Stimulated activated CD4-positive, alpha-beta T cell treated with anti-CD3 and anti-CD28 coated beads, Interleukin-15, amount 100 ng/mL, for 48 hours (primary cell): Measurements from ENCODE around the gene SLC7A1.
A peak's percentile ranks its signal among the peaks of the same experiment; 100 is the strongest.

Experiments used
- DNase-seq, 2 donors: peaks; one replicate each; pipeline ENCODE4 v3.0.0-alpha.2; 2020; ENCODE audit warnings: low read depth in 2 of 2

The SLC7A1 gene

DNA sequence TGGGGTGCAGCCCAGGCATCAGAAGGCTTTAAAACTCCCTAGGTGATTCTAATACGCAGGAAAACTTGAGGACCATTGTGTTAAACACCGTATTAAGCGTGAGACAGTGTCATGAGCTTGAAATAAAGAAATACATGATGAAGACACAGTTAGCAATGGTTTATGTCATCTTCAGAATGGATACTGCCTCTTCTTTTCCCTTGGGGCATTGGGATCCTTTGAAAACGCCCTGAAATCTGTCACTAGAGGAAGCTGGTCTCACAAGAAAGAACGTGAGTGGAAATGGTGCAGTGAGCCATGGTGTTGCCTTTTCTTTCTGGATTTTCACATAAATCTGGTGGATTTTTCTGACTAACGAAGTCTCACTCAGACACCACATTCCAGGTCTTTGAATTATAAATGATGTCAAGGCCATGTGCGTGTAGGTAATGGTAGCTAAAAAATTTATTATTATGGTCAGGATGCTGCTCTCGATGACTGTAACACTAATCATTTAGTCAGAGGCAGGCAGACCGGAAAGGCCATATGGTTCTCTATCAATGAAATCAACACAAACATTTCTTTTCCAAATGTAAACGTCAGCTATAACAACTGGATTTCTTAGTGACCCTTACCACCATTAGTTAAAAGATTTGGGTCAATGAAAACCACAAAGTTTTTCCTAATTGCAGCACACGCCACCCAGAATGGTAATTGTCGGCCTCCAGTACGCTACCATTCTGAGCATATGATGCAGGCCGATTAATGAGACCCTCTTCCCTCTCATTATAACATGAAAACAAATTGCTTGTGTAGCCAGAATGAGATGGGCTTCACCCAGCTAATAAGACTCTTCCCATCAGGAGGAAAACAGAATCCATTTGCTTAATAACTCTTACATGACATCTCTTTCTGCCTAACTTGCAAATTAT is 105.6 kb downstream of the SLC7A1 start:
- no peak for DNase-seq

DNA sequence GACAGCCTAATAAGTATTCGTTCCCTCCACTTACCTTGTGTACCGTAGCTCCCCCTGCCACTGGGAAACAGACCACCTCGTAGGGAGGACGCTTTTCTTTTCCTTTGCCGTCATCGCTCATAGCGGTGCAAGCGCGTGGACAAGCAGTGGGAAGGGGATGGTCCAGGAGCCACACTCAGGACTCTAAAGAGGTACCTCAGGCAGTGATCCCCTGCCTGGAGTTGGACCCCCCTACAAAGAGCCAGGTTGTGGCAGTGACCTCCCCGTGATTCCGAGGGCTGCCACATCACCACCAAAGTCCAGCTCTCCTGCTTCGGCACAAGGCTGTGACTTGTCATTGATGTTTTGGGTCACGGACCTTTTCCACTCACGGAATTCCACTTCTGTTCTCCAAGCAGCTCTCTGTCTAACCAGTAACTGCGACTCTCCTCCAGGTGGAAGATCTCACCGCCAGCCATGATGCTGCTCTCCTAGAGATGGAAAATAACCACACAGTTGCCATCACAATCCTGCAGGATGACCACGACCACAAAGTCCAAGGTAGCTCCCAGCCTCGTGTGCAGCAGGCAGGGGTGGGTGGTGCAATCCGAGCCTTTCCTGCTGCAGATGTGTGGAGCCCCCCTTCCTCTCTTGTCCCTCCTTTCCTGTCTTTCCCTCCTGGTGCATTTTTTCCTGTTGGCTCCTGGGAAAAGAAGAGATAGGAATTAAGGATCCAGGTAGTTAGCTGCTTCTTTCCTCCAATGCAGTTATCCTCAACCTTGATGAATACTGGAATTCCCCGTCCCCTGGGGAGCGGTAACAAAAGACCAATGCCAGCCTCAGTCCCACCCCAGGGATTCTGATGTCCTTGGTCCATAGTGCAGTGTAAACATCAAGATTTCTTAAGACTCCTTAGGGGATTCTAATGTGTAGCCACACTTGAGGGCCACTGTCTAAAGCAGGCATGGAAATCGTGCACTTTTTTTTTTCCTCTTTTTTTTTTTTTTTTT is 107.7 kb downstream of the SLC7A1 start:
- DNase-seq = no peak

DNA sequence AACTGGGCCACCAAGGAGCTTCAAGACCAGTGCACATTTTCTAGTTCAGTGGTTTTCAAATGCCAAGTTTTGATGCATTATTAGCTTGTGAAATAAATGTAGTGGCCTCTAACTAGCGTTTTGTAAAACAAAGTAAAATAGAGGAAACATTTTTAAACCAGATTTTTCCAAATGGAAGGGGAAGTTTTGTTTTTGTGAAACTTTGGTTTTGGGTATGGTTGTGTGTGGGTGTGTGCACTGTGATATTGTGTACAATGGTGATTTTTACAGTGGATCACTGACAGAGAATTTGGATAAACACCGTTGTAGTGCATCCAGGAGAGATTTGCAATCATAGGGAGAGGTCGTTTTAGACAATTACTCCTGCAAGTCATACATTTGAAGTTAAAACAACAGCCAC is 108.9 kb downstream of the SLC7A1 start:
- DNase-seq = no peak

DNA sequence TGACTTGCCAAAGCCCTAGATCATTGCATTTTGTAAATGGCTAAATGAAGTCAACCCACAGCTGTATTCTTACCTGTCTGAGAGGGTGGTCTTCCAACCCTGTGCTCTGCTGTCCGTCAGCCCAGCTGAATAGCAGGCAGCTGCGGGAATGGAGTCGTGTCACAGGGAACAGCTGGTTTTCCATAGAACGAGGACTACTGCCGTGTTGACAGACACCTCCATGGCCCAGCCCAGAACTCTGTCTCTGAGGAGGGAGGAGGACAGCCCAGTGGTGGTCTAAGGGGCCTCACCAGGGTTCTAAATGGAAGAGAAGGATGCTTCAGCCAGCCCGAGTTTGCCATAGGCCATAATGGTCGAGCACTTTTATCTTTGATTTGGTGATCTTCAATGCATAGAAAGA is 110.7 kb downstream of the SLC7A1 start:
- no peak for DNase-seq

DNA sequence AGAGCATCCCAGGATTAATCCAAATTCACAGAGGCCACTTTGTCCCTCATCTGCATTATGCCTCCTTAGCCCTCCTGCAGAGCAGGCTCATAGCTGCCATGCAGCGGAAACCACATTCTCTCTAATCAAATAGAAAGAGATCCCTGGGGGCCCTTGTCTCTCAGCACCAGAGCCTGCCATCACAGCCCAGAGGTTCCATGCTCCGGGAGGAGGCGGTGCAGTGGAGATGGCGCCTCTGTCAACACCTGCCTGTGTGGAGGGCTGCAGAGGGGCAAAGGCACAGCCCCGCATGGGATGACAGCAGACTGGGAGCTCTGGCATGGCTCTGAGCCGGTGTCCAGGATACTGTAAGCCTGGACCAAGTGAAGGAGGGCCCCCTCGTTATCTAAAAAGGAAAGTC is 111.3 kb downstream of the SLC7A1 start:
- no peak for DNase-seq

DNA sequence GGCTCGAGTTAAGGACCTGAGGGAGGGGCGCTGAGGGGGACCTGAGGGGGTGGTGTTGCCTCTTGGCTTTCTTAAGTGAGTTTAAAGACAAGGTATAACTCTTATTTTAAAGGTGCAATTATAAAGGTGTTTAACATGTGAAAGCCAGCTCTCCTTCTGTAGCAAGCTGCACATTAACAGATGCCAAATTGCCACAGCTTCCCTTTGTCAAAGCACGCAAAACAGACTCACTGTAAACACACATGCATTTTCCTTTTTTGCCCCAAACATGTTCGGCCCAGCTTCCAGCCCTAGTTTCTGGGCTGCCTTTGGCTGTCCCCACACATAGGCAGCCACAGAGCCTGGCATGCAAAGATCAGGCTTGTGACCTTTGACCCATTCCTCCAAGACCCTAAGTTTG is 111.9 kb downstream of the SLC7A1 start:
- DNase-seq = no peak

DNA sequence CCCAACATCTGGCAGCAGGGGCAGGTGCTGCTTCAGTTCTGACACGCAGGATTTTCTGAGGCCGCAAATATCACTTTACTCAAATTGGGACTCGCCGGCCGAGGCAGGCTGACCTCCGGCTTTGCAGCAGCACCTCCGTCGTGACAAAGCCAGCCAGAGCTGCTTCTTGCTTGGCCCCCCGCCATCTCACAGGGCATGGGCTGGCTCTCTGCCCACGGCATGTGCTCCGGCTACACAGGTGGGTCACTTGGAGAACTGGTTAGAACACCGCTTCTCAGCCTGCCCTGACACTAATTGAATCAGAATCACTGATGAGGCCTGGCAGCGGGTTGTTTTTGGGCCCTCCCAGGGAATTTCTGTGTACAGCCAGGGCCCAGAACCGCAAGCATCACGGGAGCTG is 112.3 kb downstream of the SLC7A1 start:
- no peak for DNase-seq

DNA sequence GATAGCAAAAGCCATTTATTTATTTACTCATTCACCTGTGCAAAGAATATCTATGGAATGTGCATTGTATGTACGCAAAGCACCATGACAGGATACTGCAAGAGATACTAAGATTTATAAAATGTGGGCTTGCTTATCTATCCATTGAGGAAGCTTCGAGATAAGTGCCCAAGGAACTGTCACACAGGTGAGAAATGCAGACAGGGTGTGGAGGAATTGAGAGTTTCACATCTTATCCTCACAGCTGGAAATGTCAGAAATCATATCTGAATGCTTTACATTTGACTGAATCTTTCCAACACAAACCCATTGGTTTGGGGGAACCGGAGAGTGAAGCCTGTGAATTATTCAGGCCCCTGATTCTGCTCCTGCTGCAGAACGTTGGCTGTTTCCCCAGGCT is 113.0 kb downstream of the SLC7A1 start:
- DNase-seq = no peak

DNA sequence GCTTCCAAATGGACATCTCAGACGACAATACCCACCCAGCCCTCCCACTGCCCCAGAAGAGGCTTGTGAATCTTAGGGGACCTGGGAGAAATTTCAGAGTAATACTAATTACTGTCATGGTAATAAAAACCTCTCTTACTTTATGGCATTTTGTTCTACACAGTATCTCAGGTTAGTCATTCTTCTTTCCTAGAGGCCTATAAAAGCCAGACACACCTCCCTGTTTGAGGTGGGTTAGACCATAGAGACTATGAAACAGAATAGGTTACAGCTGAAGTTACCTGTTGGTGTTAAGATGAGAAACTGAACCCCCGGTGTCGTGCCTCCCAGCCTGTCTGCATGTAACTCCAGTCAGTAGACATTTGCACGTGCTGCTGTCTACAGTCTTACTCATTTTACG is 113.9 kb downstream of the SLC7A1 start:
- DNase-seq = no peak

DNA sequence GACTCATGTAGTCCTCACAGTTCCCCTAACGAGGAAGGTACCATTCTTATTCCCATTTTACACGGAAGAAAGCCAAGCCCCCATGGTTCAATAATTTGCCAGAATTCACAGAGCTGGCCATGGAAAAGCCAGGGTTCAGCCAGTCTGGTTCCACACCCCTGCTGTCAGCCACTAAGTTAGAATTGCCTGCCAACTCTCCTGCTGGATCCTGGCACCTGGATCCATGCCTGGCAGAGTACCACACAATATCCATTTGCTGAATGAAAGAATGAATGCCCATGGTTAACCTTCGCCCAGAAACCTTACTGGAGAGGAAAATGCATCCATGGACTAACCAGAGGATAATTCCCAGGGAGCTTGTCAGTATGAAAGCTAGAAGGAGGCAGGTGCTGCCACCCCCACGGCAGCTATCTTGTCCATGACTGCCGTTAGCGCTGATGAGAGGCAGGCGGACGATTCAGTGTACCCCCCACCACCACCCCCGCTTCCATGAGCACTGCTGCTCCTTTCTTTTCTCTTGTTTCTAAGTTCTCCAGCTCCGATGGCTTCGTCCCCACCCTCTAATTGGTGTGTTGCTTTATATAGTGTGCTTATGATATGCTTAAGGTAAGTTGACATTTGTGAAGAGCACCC is 114.5 kb downstream of the SLC7A1 start:
- DNase-seq = no peak

DNA sequence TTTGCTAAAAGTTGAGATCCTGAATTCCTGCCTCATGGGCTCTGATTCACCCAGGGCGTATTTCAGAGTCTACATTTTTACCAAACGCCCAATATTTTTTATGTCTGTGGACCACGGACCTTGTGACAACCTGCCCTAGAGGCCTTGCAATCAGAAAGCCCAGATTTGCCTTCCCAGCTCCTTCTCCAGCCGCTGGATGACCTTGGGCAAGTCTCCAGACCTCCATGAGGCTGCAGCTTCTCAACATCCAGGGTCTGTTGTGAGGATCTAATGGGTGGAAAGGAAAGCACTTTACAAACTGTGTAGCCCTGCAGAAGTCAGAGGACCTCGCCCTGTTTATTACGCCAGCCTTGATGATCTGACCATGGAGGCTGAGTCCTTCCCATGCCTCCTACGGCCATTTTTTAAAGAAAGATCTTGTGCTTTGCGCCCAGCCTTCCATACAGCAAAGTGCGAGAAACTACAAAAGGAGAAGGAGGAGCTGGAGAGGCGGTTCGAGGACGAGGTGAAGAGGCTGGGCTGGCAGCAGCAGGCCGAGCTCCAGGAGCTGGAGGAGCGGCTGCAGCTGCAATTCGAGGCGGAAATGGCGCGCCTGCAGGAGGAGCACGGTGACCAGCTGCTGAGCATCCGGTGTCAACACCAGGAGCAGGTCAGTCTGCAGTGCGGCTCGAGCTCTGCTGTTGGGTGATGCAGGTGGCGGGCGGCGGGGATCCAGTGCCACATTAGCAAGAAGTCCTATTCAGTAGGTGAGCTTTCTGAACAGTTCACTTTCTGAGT is 115.6 kb downstream of the SLC7A1 start:
- no peak for DNase-seq

DNA sequence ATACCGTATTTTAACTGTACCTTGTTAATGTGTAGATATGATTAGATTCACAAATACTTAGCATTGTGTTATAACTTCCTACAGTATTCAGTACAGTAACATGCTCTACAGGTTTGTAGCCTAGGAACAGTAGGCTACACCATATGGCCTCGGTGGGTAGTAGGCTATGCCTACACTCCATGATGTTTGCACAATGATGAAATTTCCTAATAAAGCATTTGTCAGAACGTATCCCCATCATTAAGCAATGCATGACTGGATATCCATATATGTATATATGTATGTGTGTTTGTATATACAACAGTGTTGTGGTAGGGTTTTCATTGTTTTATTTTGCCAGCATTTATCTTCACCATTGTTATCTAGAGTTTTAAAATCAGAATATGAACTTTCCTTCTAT is 119.4 kb downstream of the SLC7A1 start:
- DNase-seq = no peak

DNA sequence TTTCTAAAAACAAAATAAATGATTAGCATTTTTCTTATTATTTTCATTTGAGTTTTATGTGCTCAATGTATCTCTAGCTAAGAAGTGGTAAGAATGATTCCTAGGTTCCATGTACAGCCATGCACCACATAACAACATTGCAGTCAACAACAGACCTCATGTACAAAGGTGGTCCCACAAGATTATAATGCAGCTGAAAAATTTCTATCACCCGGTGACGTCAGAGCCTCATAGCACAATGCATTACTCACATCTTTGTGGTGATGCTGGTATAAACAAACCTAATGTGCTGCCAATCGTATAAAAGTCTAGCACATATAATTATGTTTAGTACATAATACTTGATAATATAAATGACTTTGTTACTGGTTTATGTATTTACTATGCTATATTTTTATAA is 120.5 kb downstream of the SLC7A1 start:
- no peak for DNase-seq

DNA sequence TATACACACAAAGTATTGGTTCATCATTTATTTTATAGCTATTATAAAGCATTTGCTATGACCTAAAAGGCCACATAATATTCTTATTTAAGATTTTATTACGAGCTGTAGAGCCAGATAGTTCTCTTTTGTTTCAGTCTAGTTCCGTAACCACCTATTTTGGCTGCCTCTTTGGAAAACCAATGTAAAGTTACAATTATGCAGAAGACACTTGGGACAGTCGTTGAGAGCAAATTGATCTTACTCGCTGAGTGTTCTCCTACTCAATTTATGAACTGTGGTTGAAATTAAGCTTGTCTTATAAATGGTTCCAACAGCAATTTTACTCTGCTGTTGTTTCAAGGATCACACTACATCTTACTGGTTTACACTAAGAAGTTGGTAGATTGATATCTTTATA is 122.3 kb downstream of the SLC7A1 start:
- DNase-seq = no peak

DNA sequence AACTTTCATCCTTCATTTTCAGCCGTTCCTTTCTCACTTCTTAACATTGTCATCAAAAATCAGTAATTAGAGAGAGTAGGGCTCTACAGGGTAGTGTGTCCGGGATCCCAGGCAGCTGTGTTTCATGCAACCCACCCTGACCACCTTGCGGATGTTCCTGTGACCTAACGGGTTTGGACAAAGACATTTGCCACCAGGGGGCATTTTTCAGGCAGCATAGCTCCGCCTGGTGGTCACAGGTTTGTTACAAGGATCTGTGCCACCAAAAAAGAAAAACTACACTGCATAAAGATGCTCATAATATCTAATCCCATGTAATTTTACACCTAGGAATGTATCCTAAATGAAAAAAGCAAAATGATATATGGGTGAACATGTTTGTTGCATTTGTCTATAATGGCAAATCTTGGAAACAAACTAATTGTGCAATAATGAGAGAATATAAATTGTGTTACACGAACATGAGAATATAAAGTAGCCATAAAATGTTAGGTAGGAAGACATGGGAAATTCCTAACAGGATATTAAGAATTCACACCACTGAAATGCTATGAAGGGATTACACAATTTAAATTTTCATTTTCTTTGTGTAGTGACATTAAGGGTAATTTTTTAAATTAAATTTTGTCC is 123.0 kb downstream of the SLC7A1 start:
- DNase-seq = peak; percentile 22 to 34

DNA sequence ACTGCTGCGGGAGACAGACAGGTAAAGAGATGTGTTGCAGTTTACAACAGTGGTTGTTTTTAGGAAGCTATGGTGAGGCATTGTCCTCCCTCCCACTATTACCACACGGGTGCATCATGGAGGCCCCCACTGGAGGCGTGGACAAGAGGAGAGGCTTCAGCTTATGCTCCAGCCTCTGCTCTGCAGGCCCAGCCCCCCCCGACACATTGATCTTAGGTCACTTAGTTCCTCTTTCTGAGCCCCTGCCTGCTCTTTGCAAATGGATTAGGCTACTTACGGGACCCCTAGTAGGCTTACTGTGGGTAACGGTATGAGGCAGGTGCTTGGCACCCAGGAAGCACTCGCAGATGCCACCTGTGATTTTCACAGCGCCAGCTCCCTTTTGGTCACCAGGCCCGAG is 123.9 kb downstream of the SLC7A1 start:
- DNase-seq = no peak

DNA sequence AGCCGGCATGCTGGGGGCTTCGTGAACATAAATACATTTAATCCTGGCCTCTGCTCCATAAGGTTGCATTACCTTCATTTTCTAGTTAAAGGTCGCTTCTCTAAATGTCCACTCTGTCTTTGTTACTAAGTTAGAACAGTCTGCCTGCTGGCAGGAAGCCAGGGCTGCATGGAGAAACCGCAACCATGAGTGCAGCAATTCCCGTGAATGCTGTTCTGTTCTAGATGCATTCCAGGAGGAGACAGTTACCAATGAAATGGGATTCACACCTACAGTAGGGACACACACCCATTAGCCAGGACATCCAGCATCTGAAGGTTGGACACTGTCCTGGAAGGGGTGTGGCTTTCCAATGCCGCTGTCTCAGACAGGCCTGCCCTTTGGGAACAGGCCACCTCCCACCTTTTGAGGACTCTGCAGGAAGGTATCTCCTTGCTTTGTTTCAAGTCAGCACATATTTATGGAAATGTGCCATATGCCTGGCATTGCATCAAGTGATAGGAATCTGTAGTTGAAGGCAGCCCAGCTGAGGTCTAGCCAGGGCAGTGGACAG is 129.7 kb downstream of the SLC7A1 start:
- DNase-seq = no peak

DNA sequence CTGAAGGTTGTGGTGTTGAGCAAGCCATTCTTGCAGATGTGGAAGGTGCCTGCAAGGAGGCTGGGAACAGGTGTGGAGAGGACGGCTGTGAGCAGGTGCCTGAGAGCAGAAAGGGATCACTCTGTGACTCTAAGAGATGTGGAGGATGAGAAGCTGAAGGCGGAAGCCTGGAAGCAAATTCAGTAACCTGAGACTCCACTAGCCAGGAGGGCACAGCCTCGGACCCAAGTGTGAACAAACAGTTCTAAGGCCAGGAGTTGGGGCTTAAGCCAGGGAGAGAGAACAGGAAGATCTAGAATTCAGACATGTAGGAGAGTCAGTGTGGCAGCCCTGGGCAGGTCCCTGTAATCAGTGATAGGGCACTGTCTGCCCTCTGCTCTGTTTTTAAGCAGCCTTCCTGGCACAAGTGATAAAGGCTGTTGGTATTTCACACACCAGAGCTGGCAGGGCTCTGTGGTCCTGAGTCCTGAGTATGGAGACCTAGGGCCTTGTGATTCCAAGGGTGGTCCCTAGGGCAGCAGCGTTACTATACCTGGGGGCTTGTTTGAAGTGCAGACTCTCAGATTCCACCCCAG is 131.3 kb downstream of the SLC7A1 start:
- DNase-seq = no peak

DNA sequence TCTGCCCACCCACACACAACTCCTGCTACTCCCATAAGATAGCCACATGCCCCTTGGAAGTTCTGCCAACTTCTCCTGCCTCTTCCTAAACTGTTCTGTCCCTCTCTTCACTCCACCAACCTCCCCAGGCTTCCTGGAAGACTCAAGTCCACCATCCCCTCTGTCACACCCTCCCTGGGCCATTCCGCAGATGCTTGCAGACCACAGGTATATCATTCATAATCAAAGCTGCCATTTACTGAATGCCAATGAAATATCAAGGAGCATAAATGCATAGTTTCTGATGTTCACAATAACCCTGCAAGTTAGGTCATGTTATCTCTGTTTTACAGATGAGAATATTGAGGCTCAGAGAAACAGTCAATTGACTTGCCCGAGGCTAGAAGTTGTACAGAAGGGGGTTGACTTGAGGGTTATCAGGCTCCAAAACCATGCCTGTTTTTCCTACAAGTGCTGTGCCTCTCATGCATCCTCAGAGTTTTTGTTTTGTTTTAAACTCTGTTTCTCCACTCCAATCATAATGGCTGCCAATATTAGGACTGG is 135.6 kb downstream of the SLC7A1 start:
- no peak for DNase-seq
